Mesendoderm (in vitro differentiated cells): ENCODE measurements around the gene AFF2.
A peak's percentile ranks its signal among the peaks of the same experiment; 100 is the strongest.

ENCODE experiments used
- DNase-seq: peaks from one replicate; pipeline ENCODE4 v3.0.0; 2013
- H2AK5ac ChIP-seq: 2 replicates; pipeline ENCODE4 v1.6.1; 2013; ENCODE audit warnings: low read length, inconsistent platforms
- H2BK120ac ChIP-seq: 2 replicates; pipeline ENCODE4 v1.6.1; 2013; ENCODE audit warnings: low read depth, mild to moderate bottlenecking, low read length, moderate library complexity, mixed read lengths
- H2BK15ac ChIP-seq: replicated peaks from 2 replicates; pipeline ENCODE4 v1.6.1; 2013; ENCODE audit warnings: low read depth, mild to moderate bottlenecking, moderate library complexity
- H2BK5ac ChIP-seq: 2 replicates; pipeline ENCODE4 v1.6.1; 2013; ENCODE audit warnings: low read length, inconsistent platforms
- H3K18ac ChIP-seq: 2 replicates; pipeline ENCODE4 v1.6.1; 2013; ENCODE audit warnings: mild to moderate bottlenecking, low read length, mixed read lengths
- H3K23ac ChIP-seq: one replicate; pipeline ENCODE4 v1.6.1; 2013; ENCODE audit warnings: low read length
- H3K27ac ChIP-seq: 2 replicates; pipeline ENCODE4 v1.5.1; 2013; ENCODE audit warnings: low read depth, mild to moderate bottlenecking, inconsistent platforms, low read length, moderate library complexity
- H3K27me3 ChIP-seq: 2 replicates; pipeline ENCODE4 v1.6.1; 2013; ENCODE audit warnings: low read length, control low read depth, mild to moderate bottlenecking, inconsistent platforms; ENCODE audit not compliant: insufficient read depth, poor library complexity
- H3K36me3 ChIP-seq: 2 replicates; pipeline ENCODE4 v1.6.1; 2013; ENCODE audit warnings: low read length, inconsistent platforms; ENCODE audit not compliant: control insufficient read depth, insufficient read depth
- H3K4ac ChIP-seq: one replicate; pipeline ENCODE4 v1.6.1; 2013; ENCODE audit warnings: low read depth, mild to moderate bottlenecking, low read length, moderate library complexity
- H3K4me1 ChIP-seq: 2 replicates; pipeline ENCODE4 v1.6.1; 2013; ENCODE audit warnings: low read depth, low read length, inconsistent platforms; ENCODE audit not compliant: control insufficient read depth
- H3K4me2 ChIP-seq: 2 replicates; pipeline ENCODE4 v1.6.1; 2013; ENCODE audit warnings: low read length
- H3K4me3 ChIP-seq: 2 replicates; pipeline ENCODE4 v1.5.1; 2013; ENCODE audit warnings: mild to moderate bottlenecking, low read length
- H3K56ac ChIP-seq: one replicate; pipeline ENCODE4 v1.6.1; 2013; ENCODE audit warnings: low read length
- H3K79me1 ChIP-seq: 2 replicates; pipeline ENCODE4 v1.6.1; 2013; ENCODE audit warnings: low read length, inconsistent platforms
- H3K79me2 ChIP-seq: 2 replicates; pipeline ENCODE4 v1.6.1; 2013; ENCODE audit warnings: mild to moderate bottlenecking, low read length; ENCODE audit not compliant: control insufficient read depth, insufficient read depth
- H3K9ac ChIP-seq: 2 replicates; pipeline ENCODE4 v1.6.1; 2013; ENCODE audit warnings: low read length, inconsistent platforms
- H4K5ac ChIP-seq: one replicate; pipeline ENCODE4 v1.6.1; 2013; ENCODE audit warnings: low read length
- H4K8ac ChIP-seq: one replicate; pipeline ENCODE4 v1.6.1; 2013; ENCODE audit warnings: low read depth, mild to moderate bottlenecking, control low read depth, low read length, moderate library complexity
- WGBS: extraction: QIAGEN DNeasy Blood & Tissue Kit; methylation state at CpG from one replicate; pipeline ENCODE4 v1.1.7; 2013; ENCODE audit warnings: low lambda C conversion rate, missing lambda C conversion rate; ENCODE audit not compliant: insufficient coverage; ENCODE audit errors: extremely low coverage; 5-methylcytosine and 5-hydroxymethylcytosine counted together

AFF2 gene

GRCh38 chrX:148865277-148866210 lies 365.1 kb downstream of the AFF2 start:
- no peaks in the 10 kb centered on the region for H3K36me3 ChIP-seq
- no peak overlapping the region for H2BK15ac ChIP-seq
- H3K4me1 ChIP-seq = no peaks in the 10 kb centered on the region
- H3K79me1 ChIP-seq = no peaks in the 10 kb centered on the region
- no peak overlapping the region for H3K4ac ChIP-seq
- H4K8ac ChIP-seq = no peak overlapping the region
- no peaks in the 10 kb centered on the region for H3K79me2 ChIP-seq
- H3K27ac ChIP-seq = no peak overlapping the region
- H3K23ac ChIP-seq = no peak overlapping the region
- peak; percentile 5 for DNase-seq
- H2AK5ac ChIP-seq = no peak overlapping the region
- H4K5ac ChIP-seq = no peak overlapping the region
- no peak overlapping the region for H3K4me2 ChIP-seq
- H3K18ac ChIP-seq = no peak overlapping the region
- no peak overlapping the region for H3K9ac ChIP-seq
- WGBS = no CpG with 5 or more reads among the region's 9 CpGs
- no peak overlapping the region for H2BK5ac ChIP-seq
- H3K27me3 ChIP-seq = no peaks in the 10 kb centered on the region
- no peak overlapping the region for H3K56ac ChIP-seq
- H3K4me3 ChIP-seq = no peak overlapping the region
- H2BK120ac ChIP-seq = no peak overlapping the region

GRCh38 chrX:148867596-148867995 lies 367.2 kb downstream of the AFF2 start:
- H3K79me1 ChIP-seq = no peaks in the 10 kb centered on the region
- H4K5ac ChIP-seq = no peak overlapping the region
- H3K4ac ChIP-seq = no peak overlapping the region
- no peak overlapping the region for H3K56ac ChIP-seq
- H3K79me2 ChIP-seq = no peaks in the 10 kb centered on the region
- no peaks in the 10 kb centered on the region for H3K36me3 ChIP-seq
- WGBS = no CpG with 5 or more reads among the region's 2 CpGs
- H3K4me1 ChIP-seq = no peaks in the 10 kb centered on the region
- H3K23ac ChIP-seq = no peak overlapping the region
- H3K27me3 ChIP-seq = no peaks in the 10 kb centered on the region
- no peak for DNase-seq
- H2BK15ac ChIP-seq = no peak overlapping the region
- H3K27ac ChIP-seq = no peak overlapping the region
- no peak overlapping the region for H3K18ac ChIP-seq
- no peak overlapping the region for H2BK120ac ChIP-seq
- no peak overlapping the region for H2AK5ac ChIP-seq
- H3K9ac ChIP-seq = no peak overlapping the region
- H3K4me3 ChIP-seq = no peak overlapping the region
- H3K4me2 ChIP-seq = no peak overlapping the region
- H4K8ac ChIP-seq = no peak overlapping the region
- H2BK5ac ChIP-seq = no peak overlapping the region

DNA sequence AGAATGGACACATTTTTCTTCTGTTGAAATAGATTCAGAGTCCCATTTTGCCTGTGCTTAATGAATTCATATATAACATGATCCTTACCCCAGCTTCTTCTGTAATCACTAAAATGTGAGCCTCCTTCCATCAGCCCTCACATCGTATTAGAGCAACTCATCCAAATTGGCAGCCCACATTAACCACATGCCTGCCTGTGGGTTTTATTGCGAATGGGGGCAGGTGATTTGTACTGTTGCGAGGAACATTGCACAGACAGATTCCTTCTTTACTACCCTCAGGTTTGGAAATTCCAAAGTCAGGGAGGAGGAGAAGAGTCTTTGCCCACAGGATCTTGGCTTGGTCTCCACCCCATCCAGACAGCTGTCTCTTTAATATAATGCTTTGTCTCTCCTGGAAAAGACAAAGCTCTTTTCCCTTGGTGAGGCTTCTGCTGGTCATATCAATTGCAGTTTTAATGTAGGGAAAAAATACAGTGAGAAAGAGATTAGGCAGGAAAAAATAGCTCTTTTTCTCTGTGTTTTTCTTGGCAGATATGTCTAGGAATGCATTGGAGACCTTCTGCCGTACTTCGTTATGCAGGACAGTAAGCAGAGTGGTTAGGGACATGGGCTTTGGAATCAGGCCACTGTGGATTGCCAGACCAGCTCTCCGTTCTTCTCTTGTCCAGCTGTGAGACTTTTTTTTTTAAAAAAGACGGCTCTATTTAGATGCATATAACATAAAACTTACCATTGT lies 371.2 kb downstream of the AFF2 start:
- no CpG with 5 or more reads among the region's 7 CpGs for WGBS

DNA sequence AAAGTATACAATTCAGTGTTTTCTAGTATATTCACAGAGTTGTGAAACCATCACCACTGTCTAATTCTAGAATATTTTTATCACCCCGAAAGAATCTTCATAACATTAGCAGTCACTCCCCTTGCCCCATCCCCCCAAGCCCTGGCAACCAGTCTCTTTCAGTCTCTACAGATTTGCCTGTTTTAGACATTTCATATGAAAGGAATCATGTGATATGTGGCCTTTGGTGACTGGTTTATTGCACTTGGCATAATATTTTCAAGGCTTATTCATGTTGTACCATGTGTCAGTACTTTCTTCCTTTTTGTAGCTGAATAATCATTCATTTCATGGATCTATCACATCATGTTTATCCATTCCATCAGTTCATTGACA lies 371.7 kb downstream of the AFF2 start:
- Histone ChIP-seq H3K27ac (no peak overlapping the region), H3K23ac (no peak overlapping the region), H3K36me3 (no peaks in the 10 kb centered on the region), H2AK5ac (no peak overlapping the region), H3K4me2 (no peak overlapping the region), H2BK5ac (no peak overlapping the region), H3K27me3 (no peaks in the 10 kb centered on the region), H3K4me1 (no peaks in the 10 kb centered on the region), H4K8ac (no peak overlapping the region), H3K79me2 (no peaks in the 10 kb centered on the region), H3K4ac (no peak overlapping the region), H3K4me3 (no peak overlapping the region), H3K79me1 (no peaks in the 10 kb centered on the region), H3K56ac (no peak overlapping the region), H3K9ac (no peak overlapping the region), H2BK15ac (no peak overlapping the region), H3K18ac (no peak overlapping the region), H2BK120ac (no peak overlapping the region), H4K5ac (no peak overlapping the region)
- WGBS = no CpG with 5 or more reads among the region's 1 CpG
- DNase-seq = no peak

More for the DNA sequence above, 371.2 kb downstream of the AFF2 start:
- Histone ChIP-seq H3K79me2 (no peaks in the 10 kb centered on the region), H2BK5ac (no peak overlapping the region), H3K27me3 (no peaks in the 10 kb centered on the region), H3K9ac (no peak overlapping the region), H2AK5ac (no peak overlapping the region), H3K79me1 (no peaks in the 10 kb centered on the region), H3K27ac (no peak overlapping the region), H3K23ac (no peak overlapping the region), H3K4me2 (no peak overlapping the region), H4K8ac (no peak overlapping the region), H3K36me3 (no peaks in the 10 kb centered on the region), H3K4ac (no peak overlapping the region), H2BK120ac (no peak overlapping the region), H3K4me1 (no peaks in the 10 kb centered on the region), H3K4me3 (no peak overlapping the region), H3K56ac (no peak overlapping the region), H4K5ac (no peak overlapping the region), H3K18ac (no peak overlapping the region), H2BK15ac (no peak overlapping the region)
- DNase-seq = no peak

- H3K9ac ChIP-seq = no peak overlapping the region
- H2BK120ac ChIP-seq = no peak overlapping the region
- H2BK5ac ChIP-seq = no peak overlapping the region
- no peak overlapping the region for H3K4me2 ChIP-seq
- H3K18ac ChIP-seq = no peak overlapping the region
- no peak for DNase-seq
- no peaks in the 10 kb centered on the region for H3K4me1 ChIP-seq
- no peak overlapping the region for H3K4ac ChIP-seq
- H3K23ac ChIP-seq = no peak overlapping the region
- no peak overlapping the region for H3K4me3 ChIP-seq
- H4K8ac ChIP-seq = no peak overlapping the region
- no peaks in the 10 kb centered on the region for H3K27me3 ChIP-seq
- no peaks in the 10 kb centered on the region for H3K79me1 ChIP-seq
- H3K56ac ChIP-seq = no peak overlapping the region
- no CpG with 5 or more reads among the region's 4 CpGs for WGBS
- H3K79me2 ChIP-seq = no peaks in the 10 kb centered on the region
- H4K5ac ChIP-seq = no peak overlapping the region
- H3K27ac ChIP-seq = no peak overlapping the region
- H2AK5ac ChIP-seq = no peak overlapping the region
- no peaks in the 10 kb centered on the region for H3K36me3 ChIP-seq
- no peak overlapping the region for H2BK15ac ChIP-seq
These were observed 372.5 kb downstream of the AFF2 start for GRCh38 chrX:148872881-148873280.
